ENCODE data around the gene COL3A1. TPM values are rescaled to one million over a fixed set of nuclear protein-coding genes. Genes with fewer than 3 reads are reported as not detected.
A peak's percentile ranks its signal among the peaks of the same experiment; 100 is the strongest.

Gene COL3A1
- polyA plus RNA-seq, 1 experiment: 1,396 TPM

- ChIA-PET POLR2A (no interaction called here), CTCF (interaction anchor here (1.3 kb wide), 1 partner anchor 19 kb away, joined by 3 read pairs; no protein-coding TSS in a partner anchor)
- H3K27ac ChIP-seq (ENCODE audit: low read depth, low read length): no peak overlapping the region
- peaks cover 6% of the 10 kb centered on the region; the same call in 1 of the 2 replicates for H3K9me3 ChIP-seq (ENCODE audit: control insufficient read depth, insufficient read depth, low read length)
- TF ChIP-seq, protein P1, sequence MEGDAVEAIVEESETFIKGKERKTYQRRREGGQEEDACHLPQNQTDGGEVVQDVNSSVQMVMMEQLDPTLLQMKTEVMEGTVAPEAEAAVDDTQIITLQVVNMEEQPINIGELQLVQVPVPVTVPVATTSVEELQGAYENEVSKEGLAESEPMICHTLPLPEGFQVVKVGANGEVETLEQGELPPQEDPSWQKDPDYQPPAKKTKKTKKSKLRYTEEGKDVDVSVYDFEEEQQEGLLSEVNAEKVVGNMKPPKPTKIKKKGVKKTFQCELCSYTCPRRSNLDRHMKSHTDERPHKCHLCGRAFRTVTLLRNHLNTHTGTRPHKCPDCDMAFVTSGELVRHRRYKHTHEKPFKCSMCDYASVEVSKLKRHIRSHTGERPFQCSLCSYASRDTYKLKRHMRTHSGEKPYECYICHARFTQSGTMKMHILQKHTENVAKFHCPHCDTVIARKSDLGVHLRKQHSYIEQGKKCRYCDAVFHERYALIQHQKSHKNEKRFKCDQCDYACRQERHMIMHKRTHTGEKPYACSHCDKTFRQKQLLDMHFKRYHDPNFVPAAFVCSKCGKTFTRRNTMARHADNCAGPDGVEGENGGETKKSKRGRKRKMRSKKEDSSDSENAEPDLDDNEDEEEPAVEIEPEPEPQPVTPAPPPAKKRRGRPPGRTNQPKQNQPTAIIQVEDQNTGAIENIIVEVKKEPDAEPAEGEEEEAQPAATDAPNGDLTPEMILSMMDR (IDR thresholded peaks at IDR 0.05; ENCODE audit: low read depth, low read length): peak; percentile 49
- no peak for DNase-seq (ENCODE audit: low read depth, low spot score)
- H3K4me3 ChIP-seq (ENCODE audit: low read depth, low read length): no peak overlapping the region
- no peaks in the 10 kb centered on the region for H3K27me3 ChIP-seq (ENCODE audit: control insufficient read depth, insufficient read depth, low read length)
Observed at GRCh38 chr2:189024901-189025618, 50.9 kb downstream of the COL3A1 start.

- ChIA-PET CTCF (interaction anchor here (0.6 kb wide), 1 partner anchor 53 kb away, joined by 3 read pairs; no protein-coding TSS in a partner anchor), POLR2A (no interaction called here)
- H3K4me3 ChIP-seq (ENCODE audit: low read depth, low read length): no peak overlapping the region
- TF ChIP-seq, protein P1 (IDR thresholded peaks at IDR 0.05; ENCODE audit: low read depth, low read length): no peak
- no peak for DNase-seq (ENCODE audit: low read depth, low spot score)
- peaks cover 3% of the 10 kb centered on the region for H3K9me3 ChIP-seq (ENCODE audit: control insufficient read depth, insufficient read depth, low read length)
- no peak overlapping the region for H3K27ac ChIP-seq (ENCODE audit: low read depth, low read length)
- no peaks in the 10 kb centered on the region for H3K27me3 ChIP-seq (ENCODE audit: control insufficient read depth, insufficient read depth, low read length)
Observed at GRCh38 chr2:189037518-189037917, 63.3 kb downstream of the COL3A1 start.

DNA sequence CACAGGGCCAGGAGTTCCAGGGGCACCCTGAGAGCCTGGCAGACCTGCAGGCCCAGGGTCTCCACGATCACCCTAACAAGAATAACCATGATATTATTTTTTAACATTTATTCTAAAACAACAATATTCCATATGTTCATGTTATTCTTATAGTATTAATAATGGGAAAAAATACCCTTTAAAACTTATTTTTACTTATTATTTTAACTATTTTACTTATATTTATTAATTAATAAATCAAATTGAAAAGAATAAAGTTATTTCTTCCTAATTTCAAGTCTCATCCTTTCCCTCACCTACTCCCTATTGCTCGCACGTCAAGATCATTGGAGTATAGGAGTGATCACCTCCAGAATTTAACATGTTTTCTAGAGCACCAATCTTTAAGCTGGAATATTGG is 71.7 kb downstream of the COL3A1 start:
- Histone ChIP-seq H3K27ac (ENCODE audit: low read depth, low read length) (no peak overlapping the region), H3K4me3 (ENCODE audit: low read depth, low read length) (no peak overlapping the region), H3K27me3 (ENCODE audit: control insufficient read depth, insufficient read depth, low read length) (no peaks in the 10 kb centered on the region), H3K9me3 (ENCODE audit: control insufficient read depth, insufficient read depth, low read length) (no peaks in the 10 kb centered on the region)
- DNase-seq (ENCODE audit: low read depth, low spot score): no peak
- TF ChIP-seq, protein P1 (IDR thresholded peaks at IDR 0.05; ENCODE audit: low read depth, low read length): no peak
- CTCF ChIA-PET: no interaction called here
- POLR2A ChIA-PET: no interaction called here

DNA sequence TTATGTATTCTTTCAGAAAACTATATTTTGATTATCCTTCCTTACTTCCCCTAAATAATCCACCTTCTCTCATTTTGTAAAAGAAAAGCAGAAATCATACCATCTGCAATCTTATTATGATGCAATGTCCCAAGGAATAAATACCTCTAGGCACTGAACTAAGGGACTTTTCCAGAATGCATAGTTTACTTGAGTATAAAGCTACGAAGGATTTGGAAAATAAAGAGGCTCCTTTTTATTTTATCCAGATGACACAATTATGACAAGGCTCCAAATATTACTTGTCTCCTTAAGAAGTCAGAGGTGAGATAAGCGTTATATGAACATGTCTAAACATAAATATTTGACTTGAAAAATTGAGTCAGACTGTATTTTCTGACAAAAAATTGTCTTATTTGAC is 72.1 kb downstream of the COL3A1 start:
- DNase-seq (ENCODE audit: low read depth, low spot score): no peak
- Histone ChIP-seq H3K4me3 (ENCODE audit: low read depth, low read length) (no peak overlapping the region), H3K27me3 (ENCODE audit: control insufficient read depth, insufficient read depth, low read length) (no peaks in the 10 kb centered on the region), H3K9me3 (ENCODE audit: control insufficient read depth, insufficient read depth, low read length) (no peaks in the 10 kb centered on the region), H3K27ac (ENCODE audit: low read depth, low read length) (no peak overlapping the region)
- ChIA-PET POLR2A (interaction anchor here (0.6 kb wide), 1 partner anchor 61 kb away, joined by 4 read pairs; no protein-coding TSS in a partner anchor), CTCF (interaction anchor here (1.0 kb wide), 1 partner anchor 521 kb away, joined by 4 read pairs; no protein-coding TSS in a partner anchor)
- TF ChIP-seq, protein P1 (IDR thresholded peaks at IDR 0.05; ENCODE audit: low read depth, low read length): no peak

GRCh38 chr2:189047171-189047888 is 73.2 kb downstream of the COL3A1 start:
- TF ChIP-seq, protein P1 (IDR thresholded peaks at IDR 0.05; ENCODE audit: low read depth, low read length): no peak
- Histone ChIP-seq H3K9me3 (ENCODE audit: control insufficient read depth, insufficient read depth, low read length) (no peaks in the 10 kb centered on the region), H3K27ac (ENCODE audit: low read depth, low read length) (no peak overlapping the region), H3K27me3 (ENCODE audit: control insufficient read depth, insufficient read depth, low read length) (no peaks in the 10 kb centered on the region), H3K4me3 (ENCODE audit: low read depth, low read length) (no peak overlapping the region)
- no peak for DNase-seq (ENCODE audit: low read depth, low spot score)
- CTCF ChIA-PET: interaction anchor here (1.0 kb wide), 1 partner anchor 522 kb away, joined by 4 read pairs; no protein-coding TSS in a partner anchor
- POLR2A ChIA-PET: no interaction called here
